Liver (tissue), 9 donors: Measurements from ENCODE around the gene DAO. TPM values are rescaled to one million over a fixed set of nuclear protein-coding genes. Genes with fewer than 3 reads are reported as not detected.

ENCODE experiments used
- DNase-seq: peaks from one replicate; pipeline ENCODE4 v3.0.0-alpha.2; 2017; ENCODE audit warnings: low spot score
- H3K27ac ChIP-seq, 2 donors: one replicate each; pipeline ENCODE4 v1.7.0; 2013; ENCODE audit warnings: inconsistent platforms in 2 of 2, low read length in 2 of 2, control low read depth in 1 of 2, low read depth in 1 of 2, mild to moderate bottlenecking in 1 of 2
- H3K27me3 ChIP-seq, 4 donors: one replicate each; pipeline versions ENCODE4 v1.6.1 to v1.7.0; 2013; ENCODE audit warnings: low read length in 3 of 4, inconsistent platforms in 1 of 4, mild to moderate bottlenecking in 1 of 4, moderate library complexity in 1 of 4; ENCODE audit not compliant: control insufficient read depth in 4 of 4, insufficient read depth in 4 of 4
- H3K36me3 ChIP-seq, 4 donors: one replicate each; pipeline versions ENCODE4 v1.6.1 to v1.7.0; 2013; ENCODE audit warnings: low read length in 3 of 4, mild to moderate bottlenecking in 3 of 4, low read depth in 1 of 4, moderate library complexity in 1 of 4; ENCODE audit not compliant: control insufficient read depth in 4 of 4, insufficient read depth in 3 of 4
- H3K4me1 ChIP-seq, 4 donors: one replicate each; pipeline versions ENCODE4 v1.6.1 to v1.7.0; 2013; ENCODE audit warnings: low read length in 3 of 4, mild to moderate bottlenecking in 3 of 4, moderate library complexity in 1 of 4; ENCODE audit not compliant: control insufficient read depth in 4 of 4, insufficient read depth in 4 of 4
- H3K4me3 ChIP-seq, 3 donors: one replicate each; pipeline versions ENCODE4 v1.6.1 to v1.7.0; 2013; ENCODE audit warnings: low read length in 3 of 3, control low read depth in 1 of 3, low read depth in 1 of 3, mild to moderate bottlenecking in 1 of 3
- H3K9ac ChIP-seq, 2 donors: one replicate each; pipeline ENCODE4 v1.7.0; 2013; ENCODE audit warnings: low read length in 2 of 2, mild to moderate bottlenecking in 2 of 2, moderate library complexity in 2 of 2, control low read depth in 1 of 2, low read depth in 1 of 2
- H3K9me3 ChIP-seq, 4 donors: one replicate each; pipeline versions ENCODE4 v1.6.1 to v1.7.0; 2013; ENCODE audit warnings: low read length in 3 of 4; ENCODE audit not compliant: control insufficient read depth in 4 of 4
- ATF3 ChIP-seq: IDR thresholded peaks from 2 replicates; pipeline ENCODE4 v1.6.1; 2016; ENCODE audit warnings: antibody characterized with exemption
- EGR1 ChIP-seq, 2 donors: IDR thresholded peaks; 2 replicates each; pipeline ENCODE4 v1.6.1; 2016 to 2018; ENCODE audit warnings: antibody characterized with exemption in 2 of 2, low read depth in 2 of 2
- FOXA1 ChIP-seq: IDR thresholded peaks from 2 replicates; pipeline ENCODE4 v1.6.1; 2016; ENCODE audit warnings: antibody characterized with exemption
- HNF4A ChIP-seq, 2 donors: conservative IDR thresholded peaks; 2 replicates each; pipeline ENCODE4 v1.6.1; 2016; ENCODE audit warnings: antibody characterized with exemption in 2 of 2, mild to moderate bottlenecking in 2 of 2
- HNF4G ChIP-seq: IDR thresholded peaks from 2 replicates; pipeline ENCODE4 v1.6.1; 2016; ENCODE audit warnings: antibody characterized with exemption
- JUND ChIP-seq, 2 donors: IDR thresholded peaks; 2 replicates each; pipeline ENCODE4 v1.6.1; 2016; ENCODE audit warnings: antibody characterized with exemption in 2 of 2
- MAX ChIP-seq: IDR thresholded peaks from 2 replicates; pipeline ENCODE4 v1.6.1; 2016; ENCODE audit warnings: antibody characterized with exemption
- NR2F2 ChIP-seq: IDR thresholded peaks from 2 replicates; pipeline ENCODE4 v1.6.1; 2016; ENCODE audit warnings: antibody characterized with exemption
- RAD21 ChIP-seq, 2 donors: IDR thresholded peaks; 2 replicates each; pipeline ENCODE4 v1.6.1; 2016; ENCODE audit warnings: antibody characterized with exemption in 2 of 2, mild to moderate bottlenecking in 2 of 2
- REST ChIP-seq: IDR thresholded peaks from 2 replicates; pipeline ENCODE4 v1.6.1; 2016; ENCODE audit warnings: antibody characterized with exemption, mild to moderate bottlenecking
- RXRA ChIP-seq, 2 donors: IDR thresholded peaks; 2 replicates each; pipeline ENCODE4 v1.6.1; 2017 to 2018; ENCODE audit warnings: antibody characterized with exemption in 2 of 2, mild to moderate bottlenecking in 1 of 2
- SP1 ChIP-seq: IDR thresholded peaks from 2 replicates; pipeline ENCODE4 v1.6.1; 2018; ENCODE audit warnings: antibody characterized with exemption, mild to moderate bottlenecking
- TAF1 ChIP-seq: conservative IDR thresholded peaks from 2 replicates; pipeline ENCODE4 v1.6.1; 2016; ENCODE audit warnings: antibody characterized with exemption, mild to moderate bottlenecking
- YY1 ChIP-seq: IDR thresholded peaks from 2 replicates; pipeline ENCODE4 v1.6.1; 2016; ENCODE audit warnings: antibody characterized with exemption, mild to moderate bottlenecking
- ZBTB33 ChIP-seq: IDR thresholded peaks from 2 replicates; pipeline ENCODE4 v1.6.1; 2016; ENCODE audit warnings: antibody characterized with exemption
- WGBS: extraction: QIAGEN DNeasy Blood & Tissue Kit; methylation state at CpG from one replicate; pipeline ENCODE4 v1.1.7; 2013; 5-methylcytosine and 5-hydroxymethylcytosine counted together
- polyA plus RNA-seq, 2 donors: library from polyadenylated mRNA; stranded (reverse) in 1 of 2; unstranded in 1 of 2; fragments of 200-250 nt in 1 of 2; fragments of >200 nt in 1 of 2; fragmentation: Nextera tagmentation in 1 of 2; extraction: Ambion mirVana in 1 of 2; gene quantifications; one replicate each; pipeline versions ENCODE4 v1.2.1 to v1.2.3, GENCODE V29; 2013 to 2015
- total RNA-seq, 2 donors: library from RNA; depleted of rRNA; stranded (reverse); fragments of >200 nt; gene quantifications; one replicate each; pipeline ENCODE4 v1.2.3, GENCODE V29; 2014
- donor health status: healthy.
- donor health status: healthy.
- donor health status: healthy.
- donor health status: healthy.
- donor health status: healthy.

Gene DAO
- total and polyA plus RNA-seq, 4 donors = 0.84 to 51.4 (median 22.9) TPM

GRCh38 chr12:108910336-108910735 is 30.4 kb downstream of the DAO start (continued):
- TF ChIP-seq MAX = no peak
- TF ChIP-seq RAD21 (IDR thresholded peaks at IDR 0.05) = no peak
- no peak for TF ChIP-seq SP1
- TF ChIP-seq EGR1 (IDR thresholded peaks at IDR 0.05; ENCODE audit: low read depth in 2 of 2) = no peak
- TF ChIP-seq HNF4A (conservative IDR thresholded peaks at IDR 0.05) = no peak
- no peak for TF ChIP-seq RXRA (IDR thresholded peaks at IDR 0.05)
- no peak for TF ChIP-seq ATF3

- WGBS = 83% methylated on average over 6 of the region's 6 CpGs
- no peak overlapping the region for H3K4me3 ChIP-seq
- no peaks in the 10 kb centered on the region for H3K27me3 ChIP-seq
- TF ChIP-seq RAD21 (IDR thresholded peaks at IDR 0.05) (no peak), NR2F2 (no peak), FOXA1 (no peak), REST (no peak), ZBTB33 (no peak), SP1 (no peak), JUND (IDR thresholded peaks at IDR 0.05) (no peak), EGR1 (IDR thresholded peaks at IDR 0.05; ENCODE audit: low read depth in 2 of 2) (no peak), TAF1 (no peak), HNF4A (conservative IDR thresholded peaks at IDR 0.05) (no peak), MAX (no peak), YY1 (no peak)
- H3K9me3 ChIP-seq = no peaks in the 10 kb centered on the region
- no peak for DNase-seq
- H3K27ac ChIP-seq = no peak overlapping the region
- H3K9ac ChIP-seq = no peak overlapping the region
- H3K36me3 ChIP-seq = peaks cover 0 to 3% (median 0%) of the 10 kb centered on the region in 4 donors
- H3K4me1 ChIP-seq = peaks cover 0 to 3% (median 0%) of the 10 kb centered on the region in 4 donors
Measured at GRCh38 chr12:108911915-108912314, 32.0 kb downstream of the DAO start.

- H3K27ac ChIP-seq = no peak overlapping the region
- H3K4me3 ChIP-seq = no peak overlapping the region
- no peak overlapping the region for H3K9ac ChIP-seq
- no peaks in the 10 kb centered on the region for H3K9me3 ChIP-seq
- no peaks in the 10 kb centered on the region for H3K27me3 ChIP-seq
- peaks cover 0 to 3% (median 0%) of the 10 kb centered on the region in 4 donors for H3K4me1 ChIP-seq
- no peak for DNase-seq
- H3K36me3 ChIP-seq = peaks cover 0 to 3% (median 0%) of the 10 kb centered on the region in 4 donors
- TF ChIP-seq EGR1 (IDR thresholded peaks at IDR 0.05; ENCODE audit: low read depth in 2 of 2) = no peak
- no peak for TF ChIP-seq HNF4G
- no peak for TF ChIP-seq ZBTB33
- no peak for TF ChIP-seq REST
- no peak for TF ChIP-seq MAX
- no peak for TF ChIP-seq SP1
- TF ChIP-seq JUND (IDR thresholded peaks at IDR 0.05) = no peak
- 93% methylated on average over 9 of the region's 9 CpGs for WGBS
Measured at GRCh38 chr12:108912361-108912760, 32.5 kb downstream of the DAO start.
